ENCODE results near the gene FGF14.

FGF14 gene

DNA sequence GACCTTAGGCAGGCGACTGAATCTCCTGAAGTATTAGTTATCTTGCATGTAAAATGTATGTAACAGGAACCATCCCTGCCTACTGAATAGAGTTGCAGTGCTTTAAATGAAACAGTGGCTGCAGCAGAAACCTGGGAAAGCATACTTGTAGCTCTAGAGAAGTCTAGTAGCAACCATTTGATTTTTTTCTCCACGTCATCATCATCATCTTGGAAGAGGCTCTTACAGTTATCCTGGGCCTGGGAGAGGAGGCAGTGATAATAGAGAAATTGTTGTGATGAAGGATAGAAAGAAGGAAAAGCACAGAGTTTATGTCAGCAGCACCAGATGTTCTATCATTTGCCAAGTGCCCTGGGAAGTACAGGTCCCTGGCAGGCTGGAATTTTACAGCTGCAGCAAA lies 571.8 kb downstream of the FGF14 start:
- H3K4me3 ChIP-seq (ENCODE audit: insufficient read depth, low read depth, low read length, poor library complexity, severe bottlenecking): no peak overlapping the region
- no peak for DNase-seq

DNA sequence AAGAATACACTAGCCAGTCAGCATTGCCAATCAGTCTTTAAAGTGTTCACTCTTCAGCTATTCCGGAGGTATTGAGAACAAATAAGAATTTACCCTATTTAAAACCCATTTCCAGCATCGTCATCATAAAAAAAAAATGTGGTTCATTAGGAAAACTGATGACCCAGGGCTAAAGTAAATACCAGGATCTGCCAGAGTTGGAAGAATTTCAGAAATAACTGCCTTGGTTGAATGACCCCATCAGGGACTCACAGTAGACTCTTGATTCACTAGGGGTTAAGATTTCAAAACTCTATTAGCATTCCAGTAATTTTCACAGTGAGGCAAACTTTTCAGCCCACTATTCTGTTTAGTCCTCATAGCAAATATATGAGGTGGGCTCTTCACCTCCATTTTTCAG lies 572.4 kb downstream of the FGF14 start:
- H3K27ac ChIP-seq (ENCODE audit: insufficient read depth, low read length, poor library complexity, severe bottlenecking): no peak overlapping the region
- DNase-seq: no peak

More for the DNA sequence above, 571.8 kb downstream of the FGF14 start:
- Histone ChIP-seq H3K27ac (ENCODE audit: insufficient read depth, low read length, poor library complexity, severe bottlenecking) (no peak overlapping the region), H3K27me3 (replicated peaks; ENCODE audit: control insufficient read depth, insufficient read depth, low read length, poor library complexity, severe bottlenecking) (no peaks in the 10 kb centered on the region), H3K9me3 (ENCODE audit: control insufficient read depth, low read length) (no peaks in the 10 kb centered on the region), H3K36me3 (ENCODE audit: control insufficient read depth, insufficient read depth, low read length) (no peaks in the 10 kb centered on the region), H3K4me1 (ENCODE audit: control insufficient read depth, insufficient read depth, low read length, poor library complexity, severe bottlenecking) (no peaks in the 10 kb centered on the region)

DNA sequence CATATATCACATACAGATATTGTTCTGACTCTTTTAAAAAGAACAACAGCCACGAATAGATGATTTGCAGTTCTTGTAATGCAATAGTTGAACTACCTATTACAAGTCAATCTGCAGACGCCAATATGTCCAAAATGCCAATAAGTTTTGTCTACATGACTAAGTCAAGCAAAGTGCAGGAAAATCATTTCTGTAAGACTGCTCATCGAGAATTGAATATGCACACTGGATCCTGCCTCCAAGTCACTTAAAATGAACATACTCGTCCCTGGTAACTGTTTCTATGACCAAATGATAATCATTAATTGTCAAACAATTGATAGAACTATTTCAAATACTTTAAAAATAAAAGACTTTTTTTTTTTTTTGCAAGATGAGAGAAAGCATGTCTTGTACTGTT lies 573.7 kb downstream of the FGF14 start:
- H3K9me3 ChIP-seq (ENCODE audit: control insufficient read depth, low read length): no peaks in the 10 kb centered on the region
- no peak overlapping the region for H3K4me3 ChIP-seq (ENCODE audit: insufficient read depth, low read depth, low read length, poor library complexity, severe bottlenecking)
- no peaks in the 10 kb centered on the region for H3K36me3 ChIP-seq (ENCODE audit: control insufficient read depth, insufficient read depth, low read length)
- no peak for DNase-seq
- no peaks in the 10 kb centered on the region for H3K27me3 ChIP-seq (replicated peaks; ENCODE audit: control insufficient read depth, insufficient read depth, low read length, poor library complexity, severe bottlenecking)
- no peak overlapping the region for H3K27ac ChIP-seq (ENCODE audit: insufficient read depth, low read length, poor library complexity, severe bottlenecking)
- no peaks in the 10 kb centered on the region for H3K4me1 ChIP-seq (ENCODE audit: control insufficient read depth, insufficient read depth, low read length, poor library complexity, severe bottlenecking)

More for the DNA sequence above, 572.4 kb downstream of the FGF14 start:
- Histone ChIP-seq H3K9me3 (ENCODE audit: control insufficient read depth, low read length) (no peaks in the 10 kb centered on the region), H3K27me3 (replicated peaks; ENCODE audit: control insufficient read depth, insufficient read depth, low read length, poor library complexity, severe bottlenecking) (no peaks in the 10 kb centered on the region), H3K4me1 (ENCODE audit: control insufficient read depth, insufficient read depth, low read length, poor library complexity, severe bottlenecking) (no peaks in the 10 kb centered on the region), H3K4me3 (ENCODE audit: insufficient read depth, low read depth, low read length, poor library complexity, severe bottlenecking) (no peak overlapping the region), H3K36me3 (ENCODE audit: control insufficient read depth, insufficient read depth, low read length) (no peaks in the 10 kb centered on the region)

DNA sequence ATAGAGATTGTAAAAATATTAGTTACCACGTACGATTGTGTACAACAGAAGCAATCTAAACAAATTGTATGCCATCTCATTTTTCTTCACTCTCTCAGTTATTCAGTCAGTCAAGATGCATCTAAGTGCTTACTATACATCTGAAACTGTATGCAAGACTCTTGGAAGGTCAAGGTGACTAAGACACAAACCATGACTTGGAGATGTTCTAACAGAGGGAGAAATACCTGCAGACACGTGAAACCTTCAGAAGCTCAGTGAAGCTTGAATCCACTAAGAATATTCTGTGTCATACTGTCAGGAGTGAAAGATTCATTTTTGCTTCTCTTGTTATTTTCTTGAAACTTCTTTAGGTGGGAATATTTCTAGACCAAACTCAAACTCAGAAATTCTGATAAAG lies 584.0 kb downstream of the FGF14 start:
- Histone ChIP-seq H3K36me3 (ENCODE audit: control insufficient read depth, insufficient read depth, low read length) (no peaks in the 10 kb centered on the region), H3K4me1 (ENCODE audit: control insufficient read depth, insufficient read depth, low read length, poor library complexity, severe bottlenecking) (no peaks in the 10 kb centered on the region), H3K9me3 (ENCODE audit: control insufficient read depth, low read length) (no peaks in the 10 kb centered on the region), H3K27me3 (replicated peaks; ENCODE audit: control insufficient read depth, insufficient read depth, low read length, poor library complexity, severe bottlenecking) (no peaks in the 10 kb centered on the region), H3K4me3 (ENCODE audit: insufficient read depth, low read depth, low read length, poor library complexity, severe bottlenecking) (no peak overlapping the region), H3K27ac (ENCODE audit: insufficient read depth, low read length, poor library complexity, severe bottlenecking) (no peak overlapping the region)
- no peak for DNase-seq

DNA sequence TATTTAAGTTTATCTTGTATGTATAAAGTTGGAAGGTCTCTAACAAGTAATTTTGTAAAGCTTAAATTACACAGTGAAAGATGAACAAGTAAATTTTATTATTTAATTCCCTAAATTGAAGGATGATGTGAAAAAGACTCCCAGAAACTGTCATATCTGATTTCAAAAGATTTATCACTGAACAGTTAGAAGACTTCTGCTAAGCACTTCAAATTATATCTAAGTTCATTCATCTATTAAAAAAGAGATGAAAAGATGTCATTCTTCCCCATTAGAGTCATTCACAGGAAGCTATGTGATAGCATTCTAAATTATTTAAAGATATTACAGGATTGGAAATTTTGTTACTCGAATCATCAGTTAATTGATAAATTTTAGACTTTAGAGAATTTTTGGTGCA lies 590.0 kb downstream of the FGF14 start:
- Histone ChIP-seq H3K27me3 (replicated peaks; ENCODE audit: control insufficient read depth, insufficient read depth, low read length, poor library complexity, severe bottlenecking) (no peaks in the 10 kb centered on the region), H3K4me1 (ENCODE audit: control insufficient read depth, insufficient read depth, low read length, poor library complexity, severe bottlenecking) (no peaks in the 10 kb centered on the region), H3K27ac (ENCODE audit: insufficient read depth, low read length, poor library complexity, severe bottlenecking) (no peak overlapping the region), H3K4me3 (ENCODE audit: insufficient read depth, low read depth, low read length, poor library complexity, severe bottlenecking) (no peak overlapping the region), H3K36me3 (ENCODE audit: control insufficient read depth, insufficient read depth, low read length) (no peaks in the 10 kb centered on the region), H3K9me3 (ENCODE audit: control insufficient read depth, low read length) (no peaks in the 10 kb centered on the region)
- no peak for DNase-seq

DNA sequence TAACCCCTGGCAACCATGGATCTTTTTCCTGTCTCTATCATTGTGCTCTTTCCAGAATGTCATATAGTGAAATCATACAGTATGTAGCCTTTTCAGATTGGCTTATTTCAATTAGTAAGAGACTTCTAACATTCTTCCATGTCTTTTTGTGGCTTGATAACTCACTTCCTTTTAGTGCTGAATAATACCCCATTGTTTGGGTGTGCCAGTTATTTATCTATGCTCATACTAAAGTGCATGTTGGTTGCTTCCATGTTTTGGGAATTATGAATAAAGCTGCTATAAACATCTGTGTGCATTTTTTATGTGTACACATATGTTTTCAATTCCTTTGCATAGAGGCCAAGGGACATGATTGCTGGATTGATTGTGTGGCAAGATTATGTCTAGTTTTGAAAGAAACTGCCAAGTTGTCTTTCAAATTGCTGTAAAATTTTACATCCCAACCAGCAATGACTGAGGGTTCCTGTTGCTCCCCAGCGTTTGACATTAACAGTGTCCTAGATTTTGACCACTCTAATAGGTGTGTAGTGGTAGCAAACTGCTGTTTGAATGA lies 590.5 kb downstream of the FGF14 start:
- no peak for DNase-seq
- H3K4me1 ChIP-seq (ENCODE audit: control insufficient read depth, insufficient read depth, low read length, poor library complexity, severe bottlenecking): no peaks in the 10 kb centered on the region

DNA sequence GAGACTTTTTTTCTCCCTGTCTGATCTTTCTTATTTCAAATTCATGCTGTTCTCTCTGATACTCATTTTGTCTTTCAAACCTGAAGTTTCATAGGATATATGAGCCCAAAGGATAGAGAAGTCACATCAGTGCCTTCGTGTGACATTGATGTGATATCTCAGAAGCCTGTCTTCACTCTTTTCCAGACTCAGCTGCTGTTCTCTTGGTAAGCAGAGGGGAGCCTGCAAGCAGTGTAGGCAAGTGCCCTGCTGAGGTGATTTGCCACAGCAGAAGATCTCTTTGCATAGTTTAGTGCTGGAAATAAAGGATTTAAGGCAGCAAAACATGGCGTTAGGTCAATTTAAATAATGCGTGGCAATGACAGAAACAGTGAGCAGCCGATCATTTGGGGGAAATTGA lies 602.7 kb downstream of the FGF14 start:
- Histone ChIP-seq H3K27me3 (replicated peaks; ENCODE audit: control insufficient read depth, insufficient read depth, low read length, poor library complexity, severe bottlenecking) (no peaks in the 10 kb centered on the region), H3K36me3 (ENCODE audit: control insufficient read depth, insufficient read depth, low read length) (no peaks in the 10 kb centered on the region), H3K27ac (ENCODE audit: insufficient read depth, low read length, poor library complexity, severe bottlenecking) (no peak overlapping the region), H3K4me1 (ENCODE audit: control insufficient read depth, insufficient read depth, low read length, poor library complexity, severe bottlenecking) (no peaks in the 10 kb centered on the region), H3K4me3 (ENCODE audit: insufficient read depth, low read depth, low read length, poor library complexity, severe bottlenecking) (no peak overlapping the region), H3K9me3 (ENCODE audit: control insufficient read depth, low read length) (no peaks in the 10 kb centered on the region)
- DNase-seq: no peak

More for the DNA sequence above, 590.5 kb downstream of the FGF14 start:
- H3K36me3 ChIP-seq (ENCODE audit: control insufficient read depth, insufficient read depth, low read length): no peaks in the 10 kb centered on the region
- H3K9me3 ChIP-seq (ENCODE audit: control insufficient read depth, low read length): no peaks in the 10 kb centered on the region
- H3K27me3 ChIP-seq (replicated peaks; ENCODE audit: control insufficient read depth, insufficient read depth, low read length, poor library complexity, severe bottlenecking): no peaks in the 10 kb centered on the region
- no peak overlapping the region for H3K27ac ChIP-seq (ENCODE audit: insufficient read depth, low read length, poor library complexity, severe bottlenecking)
- no peak overlapping the region for H3K4me3 ChIP-seq (ENCODE audit: insufficient read depth, low read depth, low read length, poor library complexity, severe bottlenecking)

DNA sequence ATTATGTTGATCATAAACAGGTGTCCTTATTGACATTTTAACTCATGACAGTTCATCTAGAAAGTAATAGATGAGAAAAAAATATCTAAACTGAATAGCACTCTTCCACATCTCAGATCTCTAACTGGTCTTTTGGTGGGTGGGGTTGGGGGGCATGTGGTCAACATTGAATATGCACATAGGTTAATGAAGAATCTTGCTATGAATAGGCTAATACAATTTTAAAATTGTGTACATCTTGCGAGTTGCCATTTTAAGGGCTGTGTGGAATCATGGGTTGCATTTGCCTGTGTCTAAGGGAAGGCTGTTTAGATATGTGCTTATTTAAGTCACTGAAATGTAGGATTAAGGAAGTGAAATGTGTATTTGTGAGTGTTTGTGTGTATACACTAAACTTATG lies 603.4 kb downstream of the FGF14 start:
- H3K36me3 ChIP-seq (ENCODE audit: control insufficient read depth, insufficient read depth, low read length): no peaks in the 10 kb centered on the region
- no peaks in the 10 kb centered on the region for H3K4me1 ChIP-seq (ENCODE audit: control insufficient read depth, insufficient read depth, low read length, poor library complexity, severe bottlenecking)
- H3K4me3 ChIP-seq (ENCODE audit: insufficient read depth, low read depth, low read length, poor library complexity, severe bottlenecking): no peak overlapping the region
- DNase-seq: no peak
- H3K27me3 ChIP-seq (replicated peaks; ENCODE audit: control insufficient read depth, insufficient read depth, low read length, poor library complexity, severe bottlenecking): no peaks in the 10 kb centered on the region
- no peaks in the 10 kb centered on the region for H3K9me3 ChIP-seq (ENCODE audit: control insufficient read depth, low read length)
- H3K27ac ChIP-seq (ENCODE audit: insufficient read depth, low read length, poor library complexity, severe bottlenecking): no peak overlapping the region

DNA sequence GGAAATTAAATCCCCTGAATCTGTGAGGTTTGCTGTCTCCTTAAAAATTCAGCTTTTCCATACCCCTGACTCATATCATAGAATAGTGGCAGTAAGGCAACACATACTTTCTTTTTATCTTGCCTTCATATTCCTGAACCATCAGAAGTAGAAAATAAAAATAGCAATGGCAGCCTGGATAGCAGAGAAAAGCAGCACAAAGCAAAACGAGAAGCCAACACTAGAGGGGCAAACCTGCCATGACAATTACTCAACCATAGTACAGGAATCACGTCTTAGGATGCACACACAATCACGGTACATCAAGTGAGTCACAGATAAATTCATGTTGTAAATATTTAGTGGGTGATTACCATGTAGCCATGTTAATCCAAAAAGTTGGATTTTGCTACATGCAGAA lies 606.4 kb downstream of the FGF14 start:
- Histone ChIP-seq H3K27ac (ENCODE audit: insufficient read depth, low read length, poor library complexity, severe bottlenecking) (no peak overlapping the region), H3K4me1 (ENCODE audit: control insufficient read depth, insufficient read depth, low read length, poor library complexity, severe bottlenecking) (no peaks in the 10 kb centered on the region), H3K36me3 (ENCODE audit: control insufficient read depth, insufficient read depth, low read length) (no peaks in the 10 kb centered on the region), H3K27me3 (replicated peaks; ENCODE audit: control insufficient read depth, insufficient read depth, low read length, poor library complexity, severe bottlenecking) (no peaks in the 10 kb centered on the region), H3K4me3 (ENCODE audit: insufficient read depth, low read depth, low read length, poor library complexity, severe bottlenecking) (no peak overlapping the region), H3K9me3 (ENCODE audit: control insufficient read depth, low read length) (no peaks in the 10 kb centered on the region)
- DNase-seq: no peak

DNA sequence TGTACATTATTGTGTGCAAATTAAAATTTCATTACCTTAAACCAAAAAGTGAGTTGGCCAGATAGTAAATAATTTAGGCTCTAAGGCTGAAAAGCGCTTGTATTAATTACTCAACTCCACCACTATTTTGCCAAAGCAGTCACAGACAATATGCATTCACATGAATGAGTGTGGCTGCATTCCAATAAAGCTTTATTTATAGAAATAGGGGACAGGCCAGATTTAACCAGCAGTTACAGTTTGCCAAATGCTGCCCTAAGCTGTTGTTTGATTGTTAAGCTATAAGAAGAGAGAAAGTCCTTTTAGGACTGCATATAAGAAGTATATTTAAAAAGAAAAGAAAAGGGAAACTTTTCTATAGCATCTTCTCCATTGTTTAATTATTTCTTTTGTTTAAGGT lies 606.8 kb downstream of the FGF14 start:
- DNase-seq: no peak
- H3K9me3 ChIP-seq (ENCODE audit: control insufficient read depth, low read length): no peaks in the 10 kb centered on the region
- H3K4me1 ChIP-seq (ENCODE audit: control insufficient read depth, insufficient read depth, low read length, poor library complexity, severe bottlenecking): no peaks in the 10 kb centered on the region
- no peaks in the 10 kb centered on the region for H3K36me3 ChIP-seq (ENCODE audit: control insufficient read depth, insufficient read depth, low read length)
- H3K27me3 ChIP-seq (replicated peaks; ENCODE audit: control insufficient read depth, insufficient read depth, low read length, poor library complexity, severe bottlenecking): no peaks in the 10 kb centered on the region
- no peak overlapping the region for H3K27ac ChIP-seq (ENCODE audit: insufficient read depth, low read length, poor library complexity, severe bottlenecking)
- H3K4me3 ChIP-seq (ENCODE audit: insufficient read depth, low read depth, low read length, poor library complexity, severe bottlenecking): no peak overlapping the region

DNA sequence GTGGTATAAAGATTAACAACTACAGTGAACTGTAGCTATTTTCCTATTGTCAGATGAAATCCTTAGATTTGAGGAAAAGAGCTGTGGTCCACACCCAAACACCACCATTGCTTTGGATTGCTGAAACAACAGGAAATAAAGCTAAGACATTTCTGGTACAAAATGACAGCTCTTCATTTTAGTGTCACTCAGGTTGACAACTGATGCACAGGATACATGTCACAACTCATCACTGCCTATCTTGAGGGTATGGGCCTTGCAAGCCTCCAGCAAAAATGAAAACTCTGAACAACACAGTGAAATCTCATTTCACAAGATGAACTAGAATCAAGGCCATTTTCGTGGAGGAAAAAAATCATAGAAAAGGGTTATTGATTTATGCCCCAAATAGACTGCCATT lies 609.7 kb downstream of the FGF14 start:
- no peak overlapping the region for H3K4me3 ChIP-seq (ENCODE audit: insufficient read depth, low read depth, low read length, poor library complexity, severe bottlenecking)
- H3K36me3 ChIP-seq (ENCODE audit: control insufficient read depth, insufficient read depth, low read length): no peaks in the 10 kb centered on the region
- H3K9me3 ChIP-seq (ENCODE audit: control insufficient read depth, low read length): no peaks in the 10 kb centered on the region
- DNase-seq: no peak
- H3K27ac ChIP-seq (ENCODE audit: insufficient read depth, low read length, poor library complexity, severe bottlenecking): no peak overlapping the region
- no peaks in the 10 kb centered on the region for H3K27me3 ChIP-seq (replicated peaks; ENCODE audit: control insufficient read depth, insufficient read depth, low read length, poor library complexity, severe bottlenecking)
- H3K4me1 ChIP-seq (ENCODE audit: control insufficient read depth, insufficient read depth, low read length, poor library complexity, severe bottlenecking): no peaks in the 10 kb centered on the region

Data from effector memory CD4-positive, alpha-beta T cell (primary cell).